Mesothelial cell of epicardium (in vitro differentiated cells): Measurements from ENCODE around the gene PLEKHA7. TPM values are rescaled to one million over a fixed set of nuclear protein-coding genes. Genes with fewer than 3 reads are reported as not detected.

Experiments
- DNase-seq, 2 experiments: peaks; one replicate each; pipeline ENCODE4 v3.0.0; 2021; ENCODE audit warnings: low spot score in 2 of 2; ENCODE audit not compliant: unreplicated experiment in 2 of 2
- H3K27ac Mint-ChIP-seq: 2 replicates; pipeline ENCODE4 v1.8.0; 2021; ENCODE audit warnings: mixed read lengths
- H3K27me3 Mint-ChIP-seq: 2 replicates; pipeline ENCODE4 v1.8.0; 2021; ENCODE audit warnings: low read depth, mixed read lengths
- H3K36me3 Mint-ChIP-seq: 2 replicates; pipeline ENCODE4 v1.8.0; 2021; ENCODE audit warnings: mixed read lengths
- H3K4me1 Mint-ChIP-seq: 2 replicates; pipeline ENCODE4 v1.8.0; 2021; ENCODE audit warnings: mixed read lengths
- H3K4me3 Mint-ChIP-seq: 2 replicates; pipeline ENCODE4 v1.8.0; 2021; ENCODE audit warnings: mild to moderate bottlenecking, moderate library complexity, mixed read lengths
- H3K9me3 Mint-ChIP-seq: 2 replicates; pipeline ENCODE4 v1.8.0; 2021; ENCODE audit warnings: mixed read lengths
- total RNA-seq: library from RNA; stranded (reverse); gene quantifications from 3 replicates; pipeline ENCODE4 v1.2.1, GENCODE V29; 2021
- TF ChIP-seq, protein P1 (sequence below): fragments of 200-600 bp; sonication (generic); IDR thresholded peaks from one replicate; pipeline ENCODE4 v1.5.0; 2021; ENCODE audit warnings: antibody characterized with exemption; ENCODE audit not compliant: unreplicated experiment

The PLEKHA7 gene
- total RNA-seq, 1 donor from 2014 or later: 30.5 TPM

- H3K27me3 Mint-ChIP-seq: no peaks in the 10 kb centered on the region
- H3K4me3 Mint-ChIP-seq: no peak overlapping the region
- DNase-seq: no peak
- H3K36me3 Mint-ChIP-seq: peaks cover 9% of the 10 kb centered on the region
- H3K9me3 Mint-ChIP-seq: no peaks in the 10 kb centered on the region
- H3K27ac Mint-ChIP-seq: no peak overlapping the region
- H3K4me1 Mint-ChIP-seq: peaks cover 5% of the 10 kb centered on the region
- TF ChIP-seq, protein P1, sequence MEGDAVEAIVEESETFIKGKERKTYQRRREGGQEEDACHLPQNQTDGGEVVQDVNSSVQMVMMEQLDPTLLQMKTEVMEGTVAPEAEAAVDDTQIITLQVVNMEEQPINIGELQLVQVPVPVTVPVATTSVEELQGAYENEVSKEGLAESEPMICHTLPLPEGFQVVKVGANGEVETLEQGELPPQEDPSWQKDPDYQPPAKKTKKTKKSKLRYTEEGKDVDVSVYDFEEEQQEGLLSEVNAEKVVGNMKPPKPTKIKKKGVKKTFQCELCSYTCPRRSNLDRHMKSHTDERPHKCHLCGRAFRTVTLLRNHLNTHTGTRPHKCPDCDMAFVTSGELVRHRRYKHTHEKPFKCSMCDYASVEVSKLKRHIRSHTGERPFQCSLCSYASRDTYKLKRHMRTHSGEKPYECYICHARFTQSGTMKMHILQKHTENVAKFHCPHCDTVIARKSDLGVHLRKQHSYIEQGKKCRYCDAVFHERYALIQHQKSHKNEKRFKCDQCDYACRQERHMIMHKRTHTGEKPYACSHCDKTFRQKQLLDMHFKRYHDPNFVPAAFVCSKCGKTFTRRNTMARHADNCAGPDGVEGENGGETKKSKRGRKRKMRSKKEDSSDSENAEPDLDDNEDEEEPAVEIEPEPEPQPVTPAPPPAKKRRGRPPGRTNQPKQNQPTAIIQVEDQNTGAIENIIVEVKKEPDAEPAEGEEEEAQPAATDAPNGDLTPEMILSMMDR: no peak
Measured at GRCh38 chr11:16854979-16855378, 159.2 kb downstream of the PLEKHA7 start.

DNA sequence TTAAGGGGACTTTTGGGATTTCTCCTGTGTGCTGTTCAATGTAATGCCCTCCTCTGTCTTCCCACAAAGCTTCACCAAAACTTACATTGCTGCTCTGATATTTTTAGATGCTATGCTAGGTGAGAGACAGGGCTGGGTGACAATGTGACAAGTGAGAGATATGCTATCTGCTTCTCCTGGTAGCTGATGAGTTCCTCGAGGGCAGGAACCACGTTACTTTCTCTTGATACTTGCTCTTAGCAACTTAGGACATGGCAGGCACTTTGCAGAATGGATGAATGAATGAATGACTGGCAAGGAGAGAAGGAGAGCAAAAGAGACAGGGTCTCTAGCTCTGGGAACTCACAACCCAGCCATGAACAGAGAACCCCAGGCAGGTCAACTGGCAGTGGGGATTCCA lies 160.4 kb downstream of the PLEKHA7 start:
- DNase-seq: no peak
- no peaks in the 10 kb centered on the region for H3K4me1 Mint-ChIP-seq
- TF ChIP-seq, protein P1: no peak
- H3K9me3 Mint-ChIP-seq: no peaks in the 10 kb centered on the region
- H3K4me3 Mint-ChIP-seq: no peak overlapping the region
- no peaks in the 10 kb centered on the region for H3K27me3 Mint-ChIP-seq
- H3K27ac Mint-ChIP-seq: no peak overlapping the region
- H3K36me3 Mint-ChIP-seq: peaks cover 9% of the 10 kb centered on the region

- Mint-ChIP-seq H3K27ac (no peak overlapping the region), H3K4me3 (no peak overlapping the region), H3K9me3 (no peaks in the 10 kb centered on the region)
Measured at GRCh38 chr11:16853266-16853665, 160.9 kb downstream of the PLEKHA7 start.

GRCh38 chr11:16846305-16846704 lies 167.9 kb downstream of the PLEKHA7 start:
- Mint-ChIP-seq H3K9me3 (no peaks in the 10 kb centered on the region), H3K4me1 (peaks cover 6% of the 10 kb centered on the region), H3K27ac (no peak overlapping the region), H3K27me3 (no peaks in the 10 kb centered on the region), H3K36me3 (peaks cover 10% of the 10 kb centered on the region), H3K4me3 (no peak overlapping the region)
- TF ChIP-seq, protein P1: no peak
- DNase-seq: no peak

More at GRCh38 chr11:16853266-16853665, 160.9 kb downstream of the PLEKHA7 start:
- peaks cover 9% of the 10 kb centered on the region for H3K36me3 Mint-ChIP-seq
- TF ChIP-seq, protein P1: no peak
- H3K4me1 Mint-ChIP-seq: no peaks in the 10 kb centered on the region
- no peak for DNase-seq
- no peaks in the 10 kb centered on the region for H3K27me3 Mint-ChIP-seq

GRCh38 chr11:16844268-16844771 lies 169.9 kb downstream of the PLEKHA7 start:
- Mint-ChIP-seq H3K4me1 (peaks cover 6% of the 10 kb centered on the region), H3K27me3 (no peaks in the 10 kb centered on the region), H3K36me3 (peaks cover 15% of the 10 kb centered on the region), H3K9me3 (no peaks in the 10 kb centered on the region), H3K4me3 (no peak overlapping the region), H3K27ac (no peak overlapping the region)
- TF ChIP-seq, protein P1: no peak
- no peak for DNase-seq

DNA sequence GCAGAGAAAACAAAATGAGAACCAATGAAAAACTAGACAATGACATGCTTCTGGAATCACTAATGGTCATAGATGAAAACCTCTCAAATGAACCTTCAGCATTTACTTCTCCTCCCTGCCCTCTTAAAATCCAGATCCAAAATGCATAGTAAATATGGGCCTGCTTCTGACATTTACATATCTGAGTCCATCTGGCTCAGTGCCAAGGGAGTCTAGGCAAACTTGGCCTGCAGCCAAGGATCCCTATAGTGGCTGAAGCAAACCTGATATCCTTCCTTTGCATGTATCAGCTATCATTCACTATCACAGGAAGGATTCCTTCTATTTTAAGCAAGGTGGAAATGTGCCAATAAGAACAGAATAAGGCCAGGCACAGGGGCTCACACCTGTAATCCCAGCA lies 170.9 kb downstream of the PLEKHA7 start:
- DNase-seq: peak in 1 of 2 experiments; percentile 35
- no peaks in the 10 kb centered on the region for H3K9me3 Mint-ChIP-seq
- H3K36me3 Mint-ChIP-seq: peaks cover 15% of the 10 kb centered on the region
- H3K27ac Mint-ChIP-seq: peak overlapping the region; percentile 18
- TF ChIP-seq, protein P1: no peak
- peaks cover 6% of the 10 kb centered on the region for H3K4me1 Mint-ChIP-seq
- H3K27me3 Mint-ChIP-seq: no peaks in the 10 kb centered on the region
- H3K4me3 Mint-ChIP-seq: no peak overlapping the region
